PC-9 (cell line): ENCODE measurements around the gene CSRNP2. TPM values are rescaled to one million over a fixed set of nuclear protein-coding genes. Genes with fewer than 3 reads are reported as not detected.

Experiments
- BruUV-seq: library from RNA; stranded (reverse); fragments of 400-500 nt; replicated peaks from 2 replicates; lab custom pipeline; 2021; lab: Mats Ljungman, UMichigan
- CTCF ChIA-PET: fragments of 300-600 bp; sonication (Branson Sonifier 250); formaldehyde crosslinking; loops from one replicate; lab custom pipeline; 2022; ENCODE audit warnings: antibody characterized with exemption; lab: Charles Lee
- POLR2A ChIA-PET: fragments of 300-600 bp; sonication (Branson Sonifier 250); formaldehyde crosslinking; loops from one replicate; lab custom pipeline; 2022; ENCODE audit warnings: antibody characterized with exemption; ENCODE audit not compliant: unreplicated experiment; lab: Charles Lee
- DNase-seq, 2 experiments: peaks; one replicate each; pipeline versions ENCODE4 v3.0.0 to v3.0.0-alpha.2; 2015 to 2022; ENCODE audit warnings: mixed read lengths in 1 of 2
- H2AFZ ChIP-seq: fragments of 200-600 bp; sonication (generic); 2 replicates; pipeline ENCODE4 v1.8.1; 2017; ENCODE audit warnings: antibody characterized with exemption
- H3F3A ChIP-seq: fragments of 200-600 bp; sonication (generic); 2 replicates; pipeline ENCODE4 v1.8.1; 2017; ENCODE audit warnings: antibody characterized with exemption, mild to moderate bottlenecking, low read depth; ENCODE audit not compliant: insufficient read depth
- H3K27ac ChIP-seq: fragments of 200-600 bp; sonication (generic); 2 replicates; pipeline ENCODE4 v1.6.1; 2016; ENCODE audit warnings: mixed run types
- H3K27me3 ChIP-seq: fragments of 200-600 bp; sonication (generic); 2 replicates; pipeline ENCODE4 v1.6.1; 2016; ENCODE audit warnings: low read depth, mixed run types; ENCODE audit not compliant: insufficient read depth
- H3K36me3 ChIP-seq: fragments of 200-600 bp; sonication (generic); 2 replicates; pipeline ENCODE4 v1.6.1; 2016; ENCODE audit warnings: low read depth, mixed run types
- H3K4me1 ChIP-seq: fragments of 200-600 bp; sonication (generic); replicated peaks from 2 replicates; pipeline ENCODE4 v1.6.1; 2016; ENCODE audit warnings: mixed run types; ENCODE audit not compliant: insufficient read depth
- H3K4me2 ChIP-seq: fragments of 200-600 bp; sonication (generic); 2 replicates; pipeline ENCODE4 v1.6.1; 2017; ENCODE audit warnings: mixed run types
- H3K4me3 ChIP-seq: fragments of 200-600 bp; sonication (generic); 2 replicates; pipeline ENCODE4 v1.6.1; 2016; ENCODE audit warnings: mixed run types
- H3K79me2 ChIP-seq: fragments of 200-600 bp; sonication (generic); 2 replicates; pipeline ENCODE4 v1.6.1; 2017; ENCODE audit warnings: low read depth, mixed run types
- H3K9me2 ChIP-seq: fragments of 200-600 bp; sonication (generic); 2 replicates; pipeline ENCODE4 v1.8.1; 2017; ENCODE audit warnings: mild to moderate bottlenecking; ENCODE audit not compliant: insufficient read depth
- H3K9me3 ChIP-seq: fragments of 200-600 bp; sonication (generic); 2 replicates; pipeline ENCODE4 v1.8.1; 2016; ENCODE audit warnings: low read depth; ENCODE audit not compliant: insufficient read depth
- H4K20me1 ChIP-seq: fragments of 200-600 bp; sonication (generic); 2 replicates; pipeline ENCODE4 v1.8.1; 2017; ENCODE audit not compliant: insufficient read depth
- EZH2 ChIP-seq: fragments of 200-600 bp; sonication (generic); IDR thresholded peaks from 2 replicates; pipeline ENCODE4 v1.8.0; 2017; ENCODE audit warnings: antibody characterized with exemption, low read depth
- intact Hi-C: fragments of 100-400 bp; cut with micrococcal nuclease; formaldehyde crosslinking; loops from one replicate; pipeline ENCODE4 v1.10.0; 2022; ENCODE audit not compliant: unreplicated experiment
- total RNA-seq: library from RNA; stranded (reverse); gene quantifications from 2 replicates; pipeline ENCODE4 v1.2.3, GENCODE V29; 2021
- TF ChIP-seq, protein P1 (sequence below): fragments of 200-600 bp; sonication (generic); conservative IDR thresholded peaks from 2 replicates; pipeline ENCODE4 v1.6.1; 2017; ENCODE audit warnings: mixed run types, antibody characterized with exemption, mild to moderate bottlenecking, moderate library complexity

The CSRNP2 gene
- total RNA-seq, 1 experiment from 2014 or later = 19.3 TPM

DNA sequence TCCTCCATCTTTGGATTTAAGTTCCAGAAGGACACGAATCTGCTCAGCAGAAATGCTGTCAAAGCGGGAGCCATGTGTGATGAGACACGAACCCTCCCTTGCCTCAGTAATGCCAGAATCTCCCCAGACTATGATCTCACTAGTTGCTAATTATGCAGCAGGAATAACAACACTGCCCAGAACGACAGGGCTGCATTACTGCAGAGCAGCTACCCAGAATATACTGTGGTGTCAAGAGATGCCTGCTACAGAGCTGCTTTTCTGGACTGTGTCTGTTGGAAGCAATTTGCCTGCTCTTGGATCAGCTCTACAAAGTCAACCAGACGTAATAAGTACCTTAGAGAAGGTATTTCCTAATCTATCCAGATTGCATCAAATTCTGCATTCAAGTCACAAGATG, 5.5 kb downstream of the CSRNP2 start:
- Histone ChIP-seq H4K20me1 (0 out of 2 replicates have a peak, but pooled peaks cover 3% of the 10 kb centered on the region), H3K4me2 (no peak overlapping the region), H3K4me1 (peaks cover 8% of the 10 kb centered on the region), H3K36me3 (no peaks in the 10 kb centered on the region), H3F3A (peaks cover 4% of the 10 kb centered on the region; the same call in 1 of the 2 replicates), H3K4me3 (no peak overlapping the region), H3K79me2 (peaks cover 25% of the 10 kb centered on the region; the same call in 1 of the 2 replicates), H2AFZ (no peak overlapping the region), H3K27me3 (no peaks in the 10 kb centered on the region), H3K9me3 (no peaks in the 10 kb centered on the region), H3K9me2 (no peaks in the 10 kb centered on the region), H3K27ac (no peak overlapping the region)
- POLR2A ChIA-PET = no interaction called here
- intact Hi-C loops = no loop called here
- no TSS peak for BruUV-seq
- TF ChIP-seq, protein P1, sequence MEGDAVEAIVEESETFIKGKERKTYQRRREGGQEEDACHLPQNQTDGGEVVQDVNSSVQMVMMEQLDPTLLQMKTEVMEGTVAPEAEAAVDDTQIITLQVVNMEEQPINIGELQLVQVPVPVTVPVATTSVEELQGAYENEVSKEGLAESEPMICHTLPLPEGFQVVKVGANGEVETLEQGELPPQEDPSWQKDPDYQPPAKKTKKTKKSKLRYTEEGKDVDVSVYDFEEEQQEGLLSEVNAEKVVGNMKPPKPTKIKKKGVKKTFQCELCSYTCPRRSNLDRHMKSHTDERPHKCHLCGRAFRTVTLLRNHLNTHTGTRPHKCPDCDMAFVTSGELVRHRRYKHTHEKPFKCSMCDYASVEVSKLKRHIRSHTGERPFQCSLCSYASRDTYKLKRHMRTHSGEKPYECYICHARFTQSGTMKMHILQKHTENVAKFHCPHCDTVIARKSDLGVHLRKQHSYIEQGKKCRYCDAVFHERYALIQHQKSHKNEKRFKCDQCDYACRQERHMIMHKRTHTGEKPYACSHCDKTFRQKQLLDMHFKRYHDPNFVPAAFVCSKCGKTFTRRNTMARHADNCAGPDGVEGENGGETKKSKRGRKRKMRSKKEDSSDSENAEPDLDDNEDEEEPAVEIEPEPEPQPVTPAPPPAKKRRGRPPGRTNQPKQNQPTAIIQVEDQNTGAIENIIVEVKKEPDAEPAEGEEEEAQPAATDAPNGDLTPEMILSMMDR = no peak
- TF ChIP-seq EZH2 = no peak
- no peak for DNase-seq
- CTCF ChIA-PET = no interaction called here

DNA sequence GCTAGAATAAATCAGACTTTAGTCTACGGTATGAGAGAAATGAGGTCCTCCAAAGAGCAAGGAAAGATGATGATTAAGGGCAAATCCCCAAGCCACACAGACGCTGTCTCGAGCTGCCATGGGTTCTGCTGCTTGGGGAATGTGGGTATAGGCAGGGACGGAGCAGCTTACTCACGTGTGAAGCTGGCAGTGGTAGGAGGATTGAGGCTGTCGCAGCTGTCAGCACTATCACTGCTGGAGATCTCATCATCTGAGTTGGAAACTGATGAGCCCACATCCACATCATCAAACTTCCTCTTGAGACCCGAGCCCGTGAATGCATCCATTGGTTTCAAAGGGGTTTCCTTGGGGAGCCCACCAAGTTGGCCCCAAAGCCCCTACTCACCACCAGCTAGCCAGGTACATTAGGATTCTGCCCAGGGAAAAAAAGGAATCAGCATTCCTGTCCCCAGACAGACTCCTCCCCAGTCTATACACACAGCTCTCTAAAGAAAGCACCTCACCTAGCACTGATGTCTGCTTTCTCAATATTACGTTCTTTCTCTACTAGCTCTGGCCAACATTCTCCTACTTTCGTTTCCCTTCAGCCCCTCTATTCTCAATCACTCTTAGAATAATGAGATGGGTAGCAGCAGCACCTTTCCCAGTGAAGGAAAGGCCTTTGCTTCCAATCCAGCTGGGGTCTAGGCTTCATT, 7.0 kb downstream of the CSRNP2 start:
- Histone ChIP-seq H3K4me1 (no peaks in the 10 kb centered on the region; the same call in 1 of the 2 replicates), H3K4me3 (no peak overlapping the region), H3K4me2 (no peak overlapping the region), H3K27ac (no peak overlapping the region), H3K36me3 (no peaks in the 10 kb centered on the region), H3K9me3 (no peaks in the 10 kb centered on the region), H3K27me3 (no peaks in the 10 kb centered on the region), H3F3A (peaks cover 10% of the 10 kb centered on the region; the same call in 1 of the 2 replicates), H3K9me2 (no peaks in the 10 kb centered on the region), H3K79me2 (peaks cover 14% of the 10 kb centered on the region; the same call in 1 of the 2 replicates), H4K20me1 (0 out of 2 replicates have a peak, but pooled peaks cover 3% of the 10 kb centered on the region), H2AFZ (no peak overlapping the region)
- no peak for DNase-seq
- no TSS peak for BruUV-seq
- intact Hi-C loops = no loop called here
- ChIA-PET POLR2A (interaction anchor here (0.6 kb wide), 1 partner anchor 418 kb away, joined by 3 read pairs; no protein-coding TSS in a partner anchor), CTCF (no interaction called here)
- TF ChIP-seq, protein P1 = no peak
- no peak for TF ChIP-seq EZH2

DNA sequence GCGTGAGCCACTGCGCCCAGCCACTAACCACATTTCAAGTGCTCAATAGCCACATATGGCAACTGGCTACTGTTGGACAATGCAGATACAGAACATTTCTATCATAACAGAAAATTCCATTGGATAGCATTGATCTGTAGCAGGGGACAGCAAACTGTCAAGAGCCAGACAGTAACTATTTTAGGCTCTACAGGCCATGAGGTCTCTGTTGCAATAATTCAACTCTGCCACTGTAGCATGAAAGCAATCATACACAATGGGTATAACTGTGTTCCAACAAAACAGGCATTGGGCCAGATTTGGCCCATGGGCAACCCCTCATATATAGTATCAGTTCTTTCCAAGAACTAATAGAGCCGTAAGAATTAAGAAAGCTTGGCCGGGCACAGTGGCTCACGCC, 8.0 kb downstream of the CSRNP2 start:
- BruUV-seq = no TSS peak

More for the DNA sequence above, 8.0 kb downstream of the CSRNP2 start:
- H3K4me2 ChIP-seq = no peak overlapping the region
- no peaks in the 10 kb centered on the region for H3K9me2 ChIP-seq
- POLR2A ChIA-PET = no interaction called here
- no peak overlapping the region for H3K27ac ChIP-seq
- no peaks in the 10 kb centered on the region for H3K27me3 ChIP-seq
- 0 out of 2 replicates have a peak, but pooled peaks cover 7% of the 10 kb centered on the region for H3K79me2 ChIP-seq
- DNase-seq = no peak
- intact Hi-C loops = no loop called here
- no peak overlapping the region for H2AFZ ChIP-seq
- CTCF ChIA-PET = no interaction called here
- H4K20me1 ChIP-seq = 0 out of 2 replicates have a peak, but pooled peaks cover 3% of the 10 kb centered on the region
- no peak for TF ChIP-seq EZH2
- TF ChIP-seq, protein P1 = no peak
- no peaks in the 10 kb centered on the region for H3K36me3 ChIP-seq
- H3F3A ChIP-seq = peaks cover 15% of the 10 kb centered on the region; the same call in 1 of the 2 replicates
- no peaks in the 10 kb centered on the region for H3K9me3 ChIP-seq
- no peak overlapping the region for H3K4me3 ChIP-seq
- H3K4me1 ChIP-seq = peaks cover 4% of the 10 kb centered on the region
